Peyer's patch (tissue), 4 donors: ENCODE measurements around the gene KIF6.

Experiments
- POLR2A ChIP-seq, 2 donors: fragments of 450-650 bp; IDR thresholded peaks; one replicate each; pipeline ENCODE4 v1.5.1; 2017; ENCODE audit warnings: antibody characterized with exemption in 2 of 2, mild to moderate bottlenecking in 2 of 2, moderate library complexity in 2 of 2
- TF ChIP-seq, protein P1 (sequence below), 6 experiments: fragments of 450-650 bp in 4 of 6; fragments of 200-600 bp in 2 of 6; sonication (generic) in 1 of 6; IDR thresholded peaks; one replicate each; pipeline ENCODE4 v1.5.1; 2017 to 2019; ENCODE audit warnings: antibody characterized with exemption in 6 of 6, mild to moderate bottlenecking in 3 of 6, moderate library complexity in 1 of 6

DNA sequence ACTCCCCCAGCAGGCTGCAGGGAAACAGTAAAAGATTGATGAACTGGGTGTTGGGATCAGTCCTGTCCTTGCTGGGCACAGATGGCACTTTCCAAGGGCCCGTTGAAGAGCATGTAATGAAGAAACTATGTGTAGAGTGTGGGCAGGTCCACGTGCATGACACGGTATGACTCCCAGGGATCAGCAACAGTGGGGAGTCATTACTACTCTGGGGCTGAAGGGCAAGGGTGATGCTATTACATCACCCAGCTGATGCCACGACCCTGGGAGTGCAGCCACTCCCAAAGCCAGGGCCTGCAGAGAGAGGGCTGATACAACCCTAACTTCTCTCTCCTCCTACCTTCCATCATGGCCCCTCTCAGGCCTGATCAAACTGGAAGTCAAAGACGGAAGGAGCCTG lies 431.1 kb downstream of the KIF6 start:
- TF ChIP-seq, protein P1, sequence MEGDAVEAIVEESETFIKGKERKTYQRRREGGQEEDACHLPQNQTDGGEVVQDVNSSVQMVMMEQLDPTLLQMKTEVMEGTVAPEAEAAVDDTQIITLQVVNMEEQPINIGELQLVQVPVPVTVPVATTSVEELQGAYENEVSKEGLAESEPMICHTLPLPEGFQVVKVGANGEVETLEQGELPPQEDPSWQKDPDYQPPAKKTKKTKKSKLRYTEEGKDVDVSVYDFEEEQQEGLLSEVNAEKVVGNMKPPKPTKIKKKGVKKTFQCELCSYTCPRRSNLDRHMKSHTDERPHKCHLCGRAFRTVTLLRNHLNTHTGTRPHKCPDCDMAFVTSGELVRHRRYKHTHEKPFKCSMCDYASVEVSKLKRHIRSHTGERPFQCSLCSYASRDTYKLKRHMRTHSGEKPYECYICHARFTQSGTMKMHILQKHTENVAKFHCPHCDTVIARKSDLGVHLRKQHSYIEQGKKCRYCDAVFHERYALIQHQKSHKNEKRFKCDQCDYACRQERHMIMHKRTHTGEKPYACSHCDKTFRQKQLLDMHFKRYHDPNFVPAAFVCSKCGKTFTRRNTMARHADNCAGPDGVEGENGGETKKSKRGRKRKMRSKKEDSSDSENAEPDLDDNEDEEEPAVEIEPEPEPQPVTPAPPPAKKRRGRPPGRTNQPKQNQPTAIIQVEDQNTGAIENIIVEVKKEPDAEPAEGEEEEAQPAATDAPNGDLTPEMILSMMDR (IDR thresholded peaks at IDR 0.05): no peak
- TF ChIP-seq POLR2A (IDR thresholded peaks at IDR 0.05): peak in 1 of 2 donors; percentile 62
